Cardiac septum (tissue), 1 donor: ENCODE data around the gene CHPF. TPM values are rescaled to one million over a fixed set of nuclear protein-coding genes. Genes with fewer than 3 reads are reported as not detected.

Experiments
- DNase-seq: peaks from one replicate; pipeline ENCODE4 v3.0.0-alpha.2; 2020; ENCODE audit warnings: low spot score
- intact Hi-C: fragments of 100-400 bp; cut with DNase I; formaldehyde crosslinking; loops from one replicate; pipeline ENCODE4 v1.14.0; 2022
- total RNA-seq: library from RNA; stranded (reverse); fragmentation: NEBNext Ultra II Directional; extraction: Animal tissue kit (Norgen Biotek cat#: 25700); gene quantifications from one replicate; pipeline ENCODE4 v1.2.1, GENCODE V29; 2021
- donor health status: DM: no; HTN: no; CAD: no.

The CHPF gene
- total RNA-seq, 1 donor from 2014 or later, result 120 TPM

- intact Hi-C loops, result no loop called here
- DNase-seq, result no peak
Measured at GRCh38 chr2:219556413-219556812, 12.8 kb upstream of the CHPF start.

- intact Hi-C loops, result no loop called here
- DNase-seq, result no peak
Measured at GRCh38 chr2:219555956-219556355, 12.3 kb upstream of the CHPF start.

- intact Hi-C loops, result no loop called here
- no peak for DNase-seq
Measured at GRCh38 chr2:219554350-219554749, 10.7 kb upstream of the CHPF start.

- intact Hi-C loops, result no loop called here
- no peak for DNase-seq
Measured at GRCh38 chr2:219553463-219553963, 9.9 kb upstream of the CHPF start.

- intact Hi-C loops, result no loop called here
Measured at GRCh38 chr2:219553168-219553417, 9.5 kb upstream of the CHPF start.

GRCh38 chr2:219552382-219553167, 9.0 kb upstream of the CHPF start:
- intact Hi-C loops, result no loop called here
- peak; percentile 84 for DNase-seq

More at GRCh38 chr2:219553168-219553417, 9.5 kb upstream of the CHPF start:
- DNase-seq, result no peak

GRCh38 chr2:219551441-219552381, 8.1 kb upstream of the CHPF start:
- no peak for DNase-seq
- intact Hi-C loops, result no loop called here

GRCh38 chr2:219549619-219550018, 6.0 kb upstream of the CHPF start:
- DNase-seq, result no peak
- intact Hi-C loops, result no loop called here

GRCh38 chr2:219548990-219549389, 5.4 kb upstream of the CHPF start:
- intact Hi-C loops, result no loop called here
- no peak for DNase-seq

GRCh38 chr2:219547621-219548020, 4.0 kb upstream of the CHPF start:
- DNase-seq, result no peak
- intact Hi-C loops, result no loop called here

GRCh38 chr2:219545943-219546352, 2.3 kb upstream of the CHPF start:
- no peak for DNase-seq
- intact Hi-C loops, result no loop called here

GRCh38 chr2:219545295-219545942, 1.8 kb upstream of the CHPF start:
- intact Hi-C loops, result no loop called here
- DNase-seq, result no peak

- intact Hi-C loops, result no loop called here
- DNase-seq, result no peak
Measured at GRCh38 chr2:219544567-219544966, 958 bp upstream of the CHPF start.

GRCh38 chr2:219542931-219543595, 546 bp downstream of the CHPF start:
- intact Hi-C loops, result loop anchor here (1.0 to 2.0 kb wide), 3 partner anchors 54 to 146 kb away; partner anchors contain the start of gene STK11IP

GRCh38 chr2:219541611-219542180, 1.9 kb downstream of the CHPF start:
- intact Hi-C loops, result loop anchor here (2.0 kb wide), 2 partner anchors 55 to 147 kb away; partner anchors contain the start of gene STK11IP
- peak; percentile 86 for DNase-seq

More at GRCh38 chr2:219542931-219543595, 546 bp downstream of the CHPF start:
- no peak for DNase-seq

- no peak for DNase-seq
- intact Hi-C loops, result no loop called here
Measured at GRCh38 chr2:219540784-219541504, 2.7 kb downstream of the CHPF start.

GRCh38 chr2:219539926-219540678, 3.5 kb downstream of the CHPF start:
- no peak for DNase-seq
- intact Hi-C loops, result no loop called here
